ENCODE measurements around the gene STK4.

- no peak for TF ChIP-seq CTCF (IDR thresholded peaks at IDR 0.05)
- TF ChIP-seq POLR2A (IDR thresholded peaks at IDR 0.05): no peak
Observed at GRCh38 chr20:45047581-45048119, 81.3 kb downstream of the STK4 start.

Data from adrenal gland (tissue), 5 donors.